Eye (tissue), 1 donor: ENCODE results near the gene OR8B3.
A peak's percentile ranks its signal among the peaks of the same experiment; 100 is the strongest.
"Not testable (repeated sequence)": the region's sequence is repeated elsewhere in the genome, so short reads cannot be mapped to it uniquely, and the experiment has no call there.

Source experiments
- DNase-seq: peaks from one replicate; pipeline ENCODE4 v3.0.0-alpha.2; 2015

Gene OR8B3

GRCh38 chr11:124398924-124399323, at the start of gene OR8B3:
Gene OR8B3 (minus strand): TSS chr11:124399024. CDS start chr11:124397351, 1,673 bp downstream.
- no peak for DNase-seq

- no peak for DNase-seq
These were observed 48.1 kb upstream of the OR8B3 start for GRCh38 chr11:124446916-124447315.

- DNase-seq: no peak
These were observed 46.9 kb upstream of the OR8B3 start, which contains the start of gene OR8B8 for GRCh38 chr11:124445646-124446150. Gene OR8B8 (minus strand): TSS chr11:124445696. CDS start chr11:124441085, 4,611 bp downstream.

- DNase-seq: no peak
These were observed 44.0 kb upstream of the OR8B3 start for GRCh38 chr11:124442847-124443246.

GRCh38 chr11:124442442-124442841, 43.6 kb upstream of the OR8B3 start:
- peak; percentile 4 for DNase-seq

- DNase-seq: no peak
These were observed 42.7 kb upstream of the OR8B3 start for GRCh38 chr11:124441519-124441918.

GRCh38 chr11:124441081-124441480, 42.3 kb upstream of the OR8B3 start:
- DNase-seq: no peak

- no peak for DNase-seq
These were observed 41.8 kb upstream of the OR8B3 start for GRCh38 chr11:124440608-124441007.

- no peak for DNase-seq
These were observed 35.9 kb upstream of the OR8B3 start for GRCh38 chr11:124434699-124435098.

GRCh38 chr11:124429599-124429998, 30.8 kb upstream of the OR8B3 start:
- no peak for DNase-seq

- no peak for DNase-seq
These were observed 25.6 kb upstream of the OR8B3 start, which contains the start of gene OR8B4 for GRCh38 chr11:124424384-124424921. Gene OR8B4 (minus strand): TSS chr11:124424871. CDS start chr11:124424871, 0 bp downstream.

GRCh38 chr11:124421043-124421442, 22.2 kb upstream of the OR8B3 start:
- DNase-seq: no peak

GRCh38 chr11:124415356-124415923, 16.6 kb upstream of the OR8B3 start:
- DNase-seq: peak; percentile 60

- DNase-seq: no peak
These were observed 11.1 kb upstream of the OR8B3 start for GRCh38 chr11:124409906-124410305.

- no peak for DNase-seq
These were observed 6.8 kb upstream of the OR8B3 start for GRCh38 chr11:124405581-124405980.

GRCh38 chr11:124403186-124403585, 4.4 kb upstream of the OR8B3 start:
- DNase-seq: not testable (repeated sequence)

- peak; percentile 77 for DNase-seq
These were observed 3.6 kb upstream of the OR8B3 start for GRCh38 chr11:124402326-124402922.

- DNase-seq: not testable (repeated sequence)
These were observed 2.0 kb downstream of the OR8B3 start for GRCh38 chr11:124396847-124397246.

GRCh38 chr11:124394408-124394807, 4.4 kb downstream of the OR8B3 start:
- no peak for DNase-seq

- DNase-seq: no peak
These were observed 14.4 kb downstream of the OR8B3 start, which contains the start of gene OR8B2 for GRCh38 chr11:124384399-124384798. Gene OR8B2 (minus strand): TSS chr11:124384499. CDS start chr11:124383343, 1,156 bp downstream.

GRCh38 chr11:124382857-124383256, 16.0 kb downstream of the OR8B3 start:
- DNase-seq: not testable (repeated sequence)

- DNase-seq: no peak
These were observed 18.2 kb downstream of the OR8B3 start for GRCh38 chr11:124380585-124380984.

GRCh38 chr11:124376280-124376679, 22.5 kb downstream of the OR8B3 start:
- no peak for DNase-seq

GRCh38 chr11:124359566-124359965, 39.3 kb downstream of the OR8B3 start:
- no peak for DNase-seq
